GOT3 (cell line): ENCODE data around the gene PIGZ.

ENCODE experiments used
- DNase-seq: peaks from one replicate; lab custom pipeline; 2025; ENCODE audit warnings: mixed read lengths; lab: John Stamatoyannopoulos, UW

Gene PIGZ

GRCh38 chr3:196914866-196915265 lies 53.8 kb downstream of the PIGZ start:
- no peak for DNase-seq

GRCh38 chr3:196903740-196904139 lies 64.9 kb downstream of the PIGZ start:
- DNase-seq: no peak

GRCh38 chr3:196902296-196902695 lies 66.3 kb downstream of the PIGZ start:
- DNase-seq: no peak

- no peak for DNase-seq
These were observed 66.9 kb downstream of the PIGZ start for GRCh38 chr3:196901768-196902167.
